DMS79 treated with DMSO at 0.1 percent for 48 hours (cell line): ENCODE measurements around the gene LUM.
"Not testable (repeated sequence)": the region's sequence is repeated elsewhere in the genome, so short reads cannot be mapped to it uniquely, and the experiment has no call there.

Experiments used
- DNase-seq: peaks from one replicate; lab custom pipeline; 2025; lab: John Stamatoyannopoulos, UW

Gene LUM

GRCh38 chr12:91109581-91110310 lies 1.5 kb downstream of the LUM start:
- no peak for DNase-seq

- DNase-seq: no peak
These were observed 2.1 kb downstream of the LUM start for GRCh38 chr12:91109148-91109564.

GRCh38 chr12:91108196-91108755 lies 3.0 kb downstream of the LUM start:
- DNase-seq: no peak

GRCh38 chr12:91106283-91106682 lies 5.0 kb downstream of the LUM start:
- DNase-seq: no peak

DNA sequence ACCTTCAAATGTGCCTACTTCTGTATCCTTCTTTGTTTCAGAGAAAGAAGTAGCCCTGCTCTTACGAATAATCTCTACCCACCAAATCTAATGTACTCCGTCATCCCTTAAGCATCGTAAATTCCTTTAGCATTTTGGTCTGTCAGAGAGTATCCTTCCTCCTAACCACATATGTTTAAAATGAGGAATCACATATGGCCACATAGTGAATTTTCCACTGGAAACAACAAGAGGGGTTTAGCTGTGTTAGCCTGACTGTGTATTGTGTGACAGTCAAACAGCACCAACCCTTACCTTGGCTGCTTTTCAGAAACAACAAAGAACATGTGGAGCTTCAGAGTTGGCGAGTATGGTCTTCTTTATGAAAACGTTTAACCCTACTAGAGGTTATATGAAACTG lies 5.5 kb downstream of the LUM start:
- no peak for DNase-seq

- no peak for DNase-seq
These were observed 6.4 kb downstream of the LUM start for GRCh38 chr12:91104812-91105466.

DNA sequence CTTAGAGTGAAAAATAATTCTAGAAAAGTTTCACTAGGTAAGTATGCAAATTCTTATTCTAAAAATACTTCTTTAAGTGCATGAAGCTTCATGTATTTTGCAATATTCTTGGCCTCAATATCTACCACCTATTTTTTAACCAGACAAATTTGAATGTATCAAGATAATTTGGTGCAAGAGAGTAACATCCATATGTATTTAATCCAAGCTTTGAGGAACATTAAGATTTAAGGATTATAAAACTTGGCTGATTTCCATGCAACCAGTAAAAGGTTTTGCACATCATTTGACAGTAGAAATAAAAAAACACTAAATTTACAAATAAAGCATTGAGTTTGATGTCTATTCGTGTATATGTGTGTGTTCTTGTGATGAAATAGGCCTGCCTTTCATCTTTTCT lies 7.7 kb downstream of the LUM start:
- no peak for DNase-seq

- DNase-seq: no peak
These were observed 8.2 kb downstream of the LUM start for GRCh38 chr12:91103101-91103500.

DNA sequence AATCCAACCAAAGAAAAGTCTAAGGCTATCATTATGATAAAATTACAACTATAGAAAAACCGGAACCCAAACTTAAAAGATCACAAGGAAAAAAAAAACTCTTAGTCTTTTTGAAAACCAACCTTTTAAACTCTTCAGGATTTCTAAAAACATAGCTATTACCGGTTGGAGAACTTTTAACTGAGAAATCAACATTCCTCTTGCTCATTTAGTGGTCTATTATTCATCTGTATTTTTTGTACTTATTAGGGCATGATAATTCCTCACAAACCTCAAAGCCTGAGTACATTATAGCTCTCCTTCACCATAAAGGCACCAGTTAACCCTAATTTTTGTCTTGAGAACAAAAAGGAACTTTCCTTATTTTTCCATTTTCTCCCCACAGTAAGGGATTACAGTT lies 10.4 kb downstream of the LUM start:
- DNase-seq: no peak

GRCh38 chr12:91099836-91100235 lies 11.5 kb downstream of the LUM start:
- DNase-seq: no peak

DNA sequence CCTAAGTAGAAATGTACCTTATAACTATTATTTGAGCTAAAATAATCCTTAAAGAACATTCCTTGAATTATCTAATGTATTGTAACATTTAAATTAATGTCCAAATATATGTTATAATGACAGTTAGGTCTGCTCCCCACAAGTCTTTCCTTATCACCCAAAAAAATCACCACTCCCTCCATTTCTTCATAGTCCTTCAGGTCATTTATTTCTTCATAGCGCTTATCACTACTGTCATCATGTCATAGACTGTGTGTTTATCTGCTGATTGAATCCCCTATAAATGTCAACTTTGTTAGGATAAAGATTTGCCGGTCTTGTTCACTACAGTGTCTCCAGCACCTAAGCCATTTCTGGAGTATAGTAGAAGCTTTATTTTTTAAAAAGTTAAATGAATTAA lies 12.0 kb downstream of the LUM start:
- DNase-seq: no peak

- DNase-seq: no peak
These were observed 12.4 kb downstream of the LUM start for GRCh38 chr12:91098941-91099340.

DNA sequence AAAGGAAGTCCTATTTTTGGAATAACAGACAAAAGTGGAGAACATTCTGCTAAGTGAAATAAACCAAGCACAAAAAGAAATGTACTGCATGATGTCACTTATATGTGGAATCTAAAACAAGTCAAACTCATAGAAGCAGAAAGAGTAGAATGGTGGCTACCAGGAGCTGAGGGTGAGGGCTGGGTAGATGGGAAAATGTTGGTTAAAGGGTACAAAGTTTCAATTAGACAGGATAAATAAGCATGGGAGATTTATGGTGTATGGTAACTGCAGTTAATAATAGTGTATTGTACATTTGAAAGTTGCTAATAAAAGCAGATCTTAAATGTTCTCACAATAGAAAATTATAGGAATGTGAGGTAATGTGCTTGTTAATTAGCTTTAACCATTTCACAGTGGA lies 12.8 kb downstream of the LUM start:
- no peak for DNase-seq

- DNase-seq: no peak
These were observed 16.3 kb downstream of the LUM start for GRCh38 chr12:91094957-91095356.

GRCh38 chr12:91094032-91094662 lies 17.1 kb downstream of the LUM start:
- DNase-seq: no peak

DNA sequence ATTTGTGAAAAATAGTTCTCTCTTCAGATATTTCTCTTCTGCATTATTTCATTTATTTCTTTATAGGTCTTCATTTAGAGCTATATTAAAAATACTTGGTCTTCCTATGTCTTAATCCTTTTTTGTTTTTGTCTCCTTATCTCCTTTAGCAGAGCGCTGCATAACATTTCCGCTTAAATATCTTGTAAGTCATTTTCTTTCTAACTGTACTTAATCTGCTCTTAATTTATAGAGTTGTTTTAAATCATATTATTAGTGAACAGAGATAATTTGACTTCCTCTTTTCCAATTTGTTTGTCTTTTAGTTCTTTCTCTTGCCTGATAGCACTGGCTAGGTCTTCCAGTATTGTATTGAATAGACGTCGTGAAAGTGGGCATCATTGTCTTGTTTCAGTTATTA lies 18.0 kb downstream of the LUM start:
- DNase-seq: no peak

- no peak for DNase-seq
These were observed 19.2 kb downstream of the LUM start for GRCh38 chr12:91091916-91092715.

DNA sequence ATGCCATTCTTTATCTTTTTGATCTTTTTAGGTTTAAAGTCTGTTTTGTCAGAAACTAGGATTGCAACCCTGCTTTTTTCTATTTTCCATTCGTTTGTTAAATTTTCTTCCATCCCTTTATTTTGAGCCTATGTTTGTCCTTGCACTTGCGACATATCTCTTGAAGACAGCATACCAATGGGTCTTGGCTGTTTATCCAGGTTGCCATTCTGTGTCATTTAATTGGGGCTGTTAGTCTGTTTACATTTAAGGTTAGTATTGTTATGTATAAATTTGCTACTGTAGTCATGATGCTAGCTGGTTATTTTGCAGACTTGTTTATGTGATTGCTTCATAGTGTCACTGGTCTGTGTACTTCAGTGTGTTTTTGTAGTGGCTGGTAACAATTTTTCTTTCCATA lies 21.3 kb downstream of the LUM start:
- not testable (repeated sequence) for DNase-seq

DNA sequence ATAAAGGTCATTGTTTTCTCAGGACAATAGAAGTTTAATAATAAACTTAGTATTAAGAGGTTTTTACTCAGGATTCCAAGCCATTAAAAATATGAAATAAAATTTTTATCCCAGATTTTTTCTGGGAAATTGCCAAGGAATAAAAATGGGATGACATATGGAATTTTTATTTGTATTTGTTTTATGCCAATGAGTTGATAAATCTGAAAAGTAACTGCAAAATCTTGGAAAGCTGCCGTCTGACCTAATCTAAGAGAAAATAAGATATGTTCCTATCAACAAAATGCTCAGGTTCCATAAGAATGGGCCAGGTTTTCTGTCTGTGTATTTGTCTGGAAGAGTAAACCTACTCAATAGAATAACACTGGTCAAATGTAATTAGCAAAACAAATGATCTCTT lies 31.3 kb downstream of the LUM start:
- no peak for DNase-seq

- no peak for DNase-seq
These were observed 32.8 kb downstream of the LUM start for GRCh38 chr12:91078501-91078900.

DNA sequence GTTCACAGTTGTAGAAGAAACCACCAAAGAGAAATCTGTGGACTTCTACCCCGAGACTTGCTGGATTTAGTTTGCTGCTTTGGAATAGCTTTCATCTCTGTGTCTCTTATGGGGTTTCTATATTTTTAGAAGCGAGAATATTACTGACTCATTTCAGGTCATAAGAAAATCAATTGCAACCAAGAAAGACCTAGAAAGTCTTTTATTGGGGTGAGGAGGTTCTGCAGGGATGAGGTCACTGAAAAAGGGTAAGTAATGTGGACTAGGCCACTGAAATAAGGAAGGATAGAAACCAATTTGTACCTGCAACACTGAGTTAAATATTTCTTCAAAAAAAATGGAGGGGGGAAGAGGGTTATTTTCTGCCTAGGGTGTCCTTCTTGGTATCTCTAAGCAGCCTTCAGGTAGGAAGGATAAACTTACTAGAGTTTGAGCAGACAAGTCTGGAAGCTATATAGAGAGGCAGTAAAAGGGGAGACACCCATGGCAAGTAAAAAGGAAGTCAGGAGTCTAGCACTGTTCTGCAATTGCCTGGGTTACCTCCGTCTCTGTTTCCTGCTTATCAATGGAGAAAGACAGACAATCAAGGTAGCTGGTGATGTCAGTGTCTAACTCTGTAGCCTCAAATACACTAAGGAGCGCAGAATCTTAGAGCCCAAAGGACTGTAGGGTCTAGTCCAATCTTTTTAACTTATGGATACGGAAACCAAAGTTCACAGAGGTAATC lies 33.9 kb downstream of the LUM start:
- no peak for DNase-seq

DNA sequence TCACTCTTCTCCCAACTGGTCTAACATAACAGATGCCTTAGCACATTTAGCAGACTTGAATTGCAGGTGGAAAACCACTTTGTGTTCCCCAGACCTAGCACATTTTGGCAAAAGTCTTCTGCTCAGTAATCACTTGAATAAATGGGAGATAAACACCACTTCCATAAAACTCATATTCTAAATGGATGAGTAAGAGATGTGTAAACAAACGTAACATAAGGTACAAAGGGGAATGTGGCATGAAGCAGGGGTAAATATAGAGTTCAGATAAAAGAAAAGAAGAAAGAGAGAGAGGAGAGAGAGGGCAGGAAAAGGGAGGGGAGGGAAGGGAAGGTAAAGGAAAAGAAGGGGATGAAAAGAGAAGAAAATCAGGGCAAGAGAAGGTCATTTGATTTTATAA lies 36.4 kb downstream of the LUM start:
- DNase-seq: no peak
